GM23338 (cell line): ENCODE measurements around the gene CGREF1. TPM values are rescaled to one million over a fixed set of nuclear protein-coding genes. Genes with fewer than 3 reads are reported as not detected.

Experiments
- ATAC-seq: fragments of 200-7000 bp; cut with Tn5 transposase; 3 replicates; pipeline ENCODE4 v1.9.1; 2020
- DNase-seq: peaks from one replicate; pipeline ENCODE4 v3.0.0-alpha.2; 2015; ENCODE audit warnings: low spot score
- H2AFZ ChIP-seq: fragments of 200-600 bp; sonication (generic); 2 replicates; pipeline ENCODE4 v1.8.0; 2016; ENCODE audit warnings: antibody characterized with exemption, mild to moderate bottlenecking, moderate library complexity
- H3F3A ChIP-seq: fragments of 200-600 bp; sonication (generic); replicated peaks from 2 replicates; pipeline ENCODE4 v1.8.0; 2017; ENCODE audit warnings: antibody characterized with exemption, mixed run types, low read depth
- H3K27ac ChIP-seq: fragments of 200-600 bp; sonication (generic); 2 replicates; pipeline ENCODE4 v1.6.1; 2016; ENCODE audit warnings: low read depth
- H3K27me3 ChIP-seq: fragments of 200-600 bp; sonication (generic); 2 replicates; pipeline ENCODE4 v1.8.0; 2016; ENCODE audit warnings: mild to moderate bottlenecking, mixed run types, moderate library complexity; ENCODE audit not compliant: insufficient read depth
- H3K36me3 ChIP-seq: fragments of 200-600 bp; sonication (generic); 2 replicates; pipeline ENCODE4 v1.8.0; 2016; ENCODE audit warnings: mild to moderate bottlenecking; ENCODE audit not compliant: insufficient read depth
- H3K4me1 ChIP-seq: fragments of 200-600 bp; sonication (generic); 2 replicates; pipeline ENCODE4 v1.8.0; 2016; ENCODE audit warnings: mild to moderate bottlenecking, moderate library complexity; ENCODE audit not compliant: insufficient read depth
- H3K4me2 ChIP-seq: fragments of 200-600 bp; sonication (generic); 2 replicates; pipeline ENCODE4 v1.7.1; 2017; ENCODE audit warnings: mixed run types
- H3K4me3 ChIP-seq: fragments of 200-600 bp; sonication (generic); 2 replicates; pipeline ENCODE4 v1.6.1; 2016; ENCODE audit warnings: mixed run types
- H3K79me2 ChIP-seq: fragments of 200-600 bp; sonication (generic); replicated peaks from 2 replicates; pipeline ENCODE4 v1.8.0; 2017; ENCODE audit warnings: mild to moderate bottlenecking; ENCODE audit not compliant: insufficient read depth
- H3K9me2 ChIP-seq: fragments of 200-600 bp; sonication (generic); 2 replicates; pipeline ENCODE4 v1.8.0; 2017; ENCODE audit not compliant: insufficient read depth
- H4K20me1 ChIP-seq: fragments of 200-600 bp; sonication (generic); replicated peaks from 2 replicates; pipeline ENCODE4 v1.8.0; 2017; ENCODE audit warnings: mild to moderate bottlenecking; ENCODE audit not compliant: insufficient read depth
- H3K27ac Mint-ChIP-seq: 2 replicates; pipeline ENCODE4 v1.8.0; 2020; ENCODE audit warnings: inconsistent platforms, mild to moderate bottlenecking, moderate library complexity, mixed read lengths
- H3K27me3 Mint-ChIP-seq: 3 replicates; pipeline ENCODE4 v1.8.0; 2022; ENCODE audit warnings: low read depth, mild to moderate bottlenecking, moderate library complexity, mixed read lengths, inconsistent platforms; ENCODE audit not compliant: insufficient read depth, poor library complexity
- H3K36me3 Mint-ChIP-seq: 3 replicates; pipeline ENCODE4 v1.8.0; 2021; ENCODE audit warnings: low read depth, mild to moderate bottlenecking, inconsistent platforms, moderate library complexity, mixed read lengths
- H3K4me1 Mint-ChIP-seq: 3 replicates; pipeline ENCODE4 v1.8.0; 2020; ENCODE audit warnings: mild to moderate bottlenecking, inconsistent platforms, mixed read lengths
- H3K4me3 Mint-ChIP-seq: 3 replicates; pipeline ENCODE4 v1.8.0; 2021; ENCODE audit warnings: moderate library complexity, mild to moderate bottlenecking, inconsistent platforms, mixed read lengths
- H3K9me3 Mint-ChIP-seq: 3 replicates; pipeline ENCODE4 v1.8.0; 2020; ENCODE audit warnings: moderate library complexity, mild to moderate bottlenecking, inconsistent platforms, mixed read lengths
- CREB1 ChIP-seq: fragments of 250-450 bp; sonication (Bioruptor Pico); IDR thresholded peaks from 2 replicates; pipeline ENCODE4 v1.5.0; 2020; ENCODE audit warnings: low read depth, mild to moderate bottlenecking, moderate library complexity
- CTCF ChIP-seq, 2 experiments: fragments of 200-600 bp in 1 of 2; sonication (generic) in 1 of 2; conservative IDR thresholded peaks; 2 replicates each; pipeline versions ENCODE4 v1.5.1 to v1.6.1; 2016 to 2017; ENCODE audit warnings: antibody characterized with exemption in 2 of 2, low read depth in 2 of 2, mild to moderate bottlenecking in 2 of 2, moderate library complexity in 1 of 2
- ETS1 ChIP-seq: IDR thresholded peaks from 2 replicates; pipeline ENCODE4 v1.6.1; 2016; ENCODE audit warnings: antibody characterized with exemption
- EZH2 ChIP-seq: fragments of 200-600 bp; sonication (generic); IDR thresholded peaks from one replicate; pipeline ENCODE4 v1.8.0; 2017; ENCODE audit warnings: antibody characterized with exemption, mild to moderate bottlenecking, low read depth; ENCODE audit not compliant: unreplicated experiment
- EZH2phosphoT487 ChIP-seq: fragments of 200-600 bp; sonication (generic); IDR thresholded peaks from one replicate; pipeline ENCODE4 v1.8.1; 2018; ENCODE audit warnings: antibody characterized with exemption; ENCODE audit not compliant: unreplicated experiment
- JUNB ChIP-seq: IDR thresholded peaks from one replicate; pipeline ENCODE4 v1.6.1; 2016; ENCODE audit warnings: antibody characterized with exemption; ENCODE audit not compliant: unreplicated experiment
- NANOG ChIP-seq: IDR thresholded peaks from 2 replicates; pipeline ENCODE4 v1.6.1; 2016; ENCODE audit warnings: antibody characterized with exemption, borderline replicate concordance
- POLR2AphosphoS5 ChIP-seq: IDR thresholded peaks from 2 replicates; pipeline ENCODE4 v1.6.1; 2016; ENCODE audit warnings: antibody characterized with exemption, low read depth
- STAT1 ChIP-seq: IDR thresholded peaks from one replicate; pipeline ENCODE4 v1.6.1; 2016; ENCODE audit warnings: antibody characterized with exemption; ENCODE audit not compliant: unreplicated experiment
- ZNF114 ChIP-seq: fragments of 250-450 bp; sonication (Bioruptor Pico); IDR thresholded peaks from 2 replicates; pipeline ENCODE4 v1.5.0; 2020; ENCODE audit warnings: mild to moderate bottlenecking, moderate library complexity
- ZNF331 ChIP-seq: fragments of 250-450 bp; sonication (Bioruptor Pico); IDR thresholded peaks from 2 replicates; pipeline ENCODE4 v1.5.0; 2020; ENCODE audit warnings: low read depth, mild to moderate bottlenecking, moderate library complexity
- polyA plus RNA-seq: library from polyadenylated mRNA; unstranded; fragments of >200 nt; fragmentation: Nextera tagmentation; extraction: Ambion mirVana; gene quantifications from 2 replicates; pipeline ENCODE4 v1.2.1, GENCODE V29; 2016
- total RNA-seq: library from RNA; depleted of rRNA; stranded (reverse); fragments of >200 nt; shearing (Covaris generic); gene quantifications from 2 replicates; pipeline ENCODE4 v1.2.3, GENCODE V29; 2014
- TF ChIP-seq, protein P1 (sequence below): IDR thresholded peaks from one replicate; pipeline ENCODE4 v1.6.1; 2018; ENCODE audit warnings: antibody characterized with exemption; ENCODE audit not compliant: unreplicated experiment
- TF ChIP-seq, protein P2 (sequence below): fragments of 250-450 bp; sonication (Bioruptor Pico); IDR thresholded peaks from 2 replicates; pipeline ENCODE4 v1.5.0; 2020; ENCODE audit warnings: mild to moderate bottlenecking, moderate library complexity

Gene CGREF1
- total and polyA plus RNA-seq, 2 experiments from 2014 or later = 4.1 to 4.5 TPM

DNA sequence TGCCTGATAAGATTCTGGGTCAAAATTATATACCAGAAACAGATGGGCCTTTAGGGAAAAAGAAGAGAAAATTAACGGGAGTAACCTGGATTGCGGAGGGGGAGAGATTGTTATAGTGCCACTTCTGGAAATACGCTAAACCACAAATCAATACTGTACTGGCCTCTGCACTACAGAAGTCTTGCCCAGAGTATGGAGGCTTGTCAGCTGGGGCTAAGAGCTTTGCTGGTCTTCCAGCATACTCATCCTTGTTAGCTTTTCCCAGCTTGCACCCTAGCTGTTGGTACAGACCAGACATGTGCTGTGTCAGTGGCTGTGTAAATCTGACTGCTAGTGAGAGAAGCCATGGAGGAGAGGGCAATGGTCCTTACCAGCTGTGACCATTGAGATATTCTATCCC, 58.6 kb downstream of the CGREF1 start:
- TF ChIP-seq, protein P1, sequence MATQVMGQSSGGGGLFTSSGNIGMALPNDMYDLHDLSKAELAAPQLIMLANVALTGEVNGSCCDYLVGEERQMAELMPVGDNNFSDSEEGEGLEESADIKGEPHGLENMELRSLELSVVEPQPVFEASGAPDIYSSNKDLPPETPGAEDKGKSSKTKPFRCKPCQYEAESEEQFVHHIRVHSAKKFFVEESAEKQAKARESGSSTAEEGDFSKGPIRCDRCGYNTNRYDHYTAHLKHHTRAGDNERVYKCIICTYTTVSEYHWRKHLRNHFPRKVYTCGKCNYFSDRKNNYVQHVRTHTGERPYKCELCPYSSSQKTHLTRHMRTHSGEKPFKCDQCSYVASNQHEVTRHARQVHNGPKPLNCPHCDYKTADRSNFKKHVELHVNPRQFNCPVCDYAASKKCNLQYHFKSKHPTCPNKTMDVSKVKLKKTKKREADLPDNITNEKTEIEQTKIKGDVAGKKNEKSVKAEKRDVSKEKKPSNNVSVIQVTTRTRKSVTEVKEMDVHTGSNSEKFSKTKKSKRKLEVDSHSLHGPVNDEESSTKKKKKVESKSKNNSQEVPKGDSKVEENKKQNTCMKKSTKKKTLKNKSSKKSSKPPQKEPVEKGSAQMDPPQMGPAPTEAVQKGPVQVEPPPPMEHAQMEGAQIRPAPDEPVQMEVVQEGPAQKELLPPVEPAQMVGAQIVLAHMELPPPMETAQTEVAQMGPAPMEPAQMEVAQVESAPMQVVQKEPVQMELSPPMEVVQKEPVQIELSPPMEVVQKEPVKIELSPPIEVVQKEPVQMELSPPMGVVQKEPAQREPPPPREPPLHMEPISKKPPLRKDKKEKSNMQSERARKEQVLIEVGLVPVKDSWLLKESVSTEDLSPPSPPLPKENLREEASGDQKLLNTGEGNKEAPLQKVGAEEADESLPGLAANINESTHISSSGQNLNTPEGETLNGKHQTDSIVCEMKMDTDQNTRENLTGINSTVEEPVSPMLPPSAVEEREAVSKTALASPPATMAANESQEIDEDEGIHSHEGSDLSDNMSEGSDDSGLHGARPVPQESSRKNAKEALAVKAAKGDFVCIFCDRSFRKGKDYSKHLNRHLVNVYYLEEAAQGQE = no peak
- TF ChIP-seq STAT1 = no peak
- no peak for TF ChIP-seq CREB1 (CRISPR knock-in tag)
- TF ChIP-seq ZNF331 (CRISPR knock-in tag) = no peak
- TF ChIP-seq POLR2AphosphoS5 = no peak
- TF ChIP-seq EZH2phosphoT487 = no peak
- no peak for TF ChIP-seq JUNB
- no peak for TF ChIP-seq ETS1
- TF ChIP-seq NANOG = no peak
- TF ChIP-seq, protein P2, sequence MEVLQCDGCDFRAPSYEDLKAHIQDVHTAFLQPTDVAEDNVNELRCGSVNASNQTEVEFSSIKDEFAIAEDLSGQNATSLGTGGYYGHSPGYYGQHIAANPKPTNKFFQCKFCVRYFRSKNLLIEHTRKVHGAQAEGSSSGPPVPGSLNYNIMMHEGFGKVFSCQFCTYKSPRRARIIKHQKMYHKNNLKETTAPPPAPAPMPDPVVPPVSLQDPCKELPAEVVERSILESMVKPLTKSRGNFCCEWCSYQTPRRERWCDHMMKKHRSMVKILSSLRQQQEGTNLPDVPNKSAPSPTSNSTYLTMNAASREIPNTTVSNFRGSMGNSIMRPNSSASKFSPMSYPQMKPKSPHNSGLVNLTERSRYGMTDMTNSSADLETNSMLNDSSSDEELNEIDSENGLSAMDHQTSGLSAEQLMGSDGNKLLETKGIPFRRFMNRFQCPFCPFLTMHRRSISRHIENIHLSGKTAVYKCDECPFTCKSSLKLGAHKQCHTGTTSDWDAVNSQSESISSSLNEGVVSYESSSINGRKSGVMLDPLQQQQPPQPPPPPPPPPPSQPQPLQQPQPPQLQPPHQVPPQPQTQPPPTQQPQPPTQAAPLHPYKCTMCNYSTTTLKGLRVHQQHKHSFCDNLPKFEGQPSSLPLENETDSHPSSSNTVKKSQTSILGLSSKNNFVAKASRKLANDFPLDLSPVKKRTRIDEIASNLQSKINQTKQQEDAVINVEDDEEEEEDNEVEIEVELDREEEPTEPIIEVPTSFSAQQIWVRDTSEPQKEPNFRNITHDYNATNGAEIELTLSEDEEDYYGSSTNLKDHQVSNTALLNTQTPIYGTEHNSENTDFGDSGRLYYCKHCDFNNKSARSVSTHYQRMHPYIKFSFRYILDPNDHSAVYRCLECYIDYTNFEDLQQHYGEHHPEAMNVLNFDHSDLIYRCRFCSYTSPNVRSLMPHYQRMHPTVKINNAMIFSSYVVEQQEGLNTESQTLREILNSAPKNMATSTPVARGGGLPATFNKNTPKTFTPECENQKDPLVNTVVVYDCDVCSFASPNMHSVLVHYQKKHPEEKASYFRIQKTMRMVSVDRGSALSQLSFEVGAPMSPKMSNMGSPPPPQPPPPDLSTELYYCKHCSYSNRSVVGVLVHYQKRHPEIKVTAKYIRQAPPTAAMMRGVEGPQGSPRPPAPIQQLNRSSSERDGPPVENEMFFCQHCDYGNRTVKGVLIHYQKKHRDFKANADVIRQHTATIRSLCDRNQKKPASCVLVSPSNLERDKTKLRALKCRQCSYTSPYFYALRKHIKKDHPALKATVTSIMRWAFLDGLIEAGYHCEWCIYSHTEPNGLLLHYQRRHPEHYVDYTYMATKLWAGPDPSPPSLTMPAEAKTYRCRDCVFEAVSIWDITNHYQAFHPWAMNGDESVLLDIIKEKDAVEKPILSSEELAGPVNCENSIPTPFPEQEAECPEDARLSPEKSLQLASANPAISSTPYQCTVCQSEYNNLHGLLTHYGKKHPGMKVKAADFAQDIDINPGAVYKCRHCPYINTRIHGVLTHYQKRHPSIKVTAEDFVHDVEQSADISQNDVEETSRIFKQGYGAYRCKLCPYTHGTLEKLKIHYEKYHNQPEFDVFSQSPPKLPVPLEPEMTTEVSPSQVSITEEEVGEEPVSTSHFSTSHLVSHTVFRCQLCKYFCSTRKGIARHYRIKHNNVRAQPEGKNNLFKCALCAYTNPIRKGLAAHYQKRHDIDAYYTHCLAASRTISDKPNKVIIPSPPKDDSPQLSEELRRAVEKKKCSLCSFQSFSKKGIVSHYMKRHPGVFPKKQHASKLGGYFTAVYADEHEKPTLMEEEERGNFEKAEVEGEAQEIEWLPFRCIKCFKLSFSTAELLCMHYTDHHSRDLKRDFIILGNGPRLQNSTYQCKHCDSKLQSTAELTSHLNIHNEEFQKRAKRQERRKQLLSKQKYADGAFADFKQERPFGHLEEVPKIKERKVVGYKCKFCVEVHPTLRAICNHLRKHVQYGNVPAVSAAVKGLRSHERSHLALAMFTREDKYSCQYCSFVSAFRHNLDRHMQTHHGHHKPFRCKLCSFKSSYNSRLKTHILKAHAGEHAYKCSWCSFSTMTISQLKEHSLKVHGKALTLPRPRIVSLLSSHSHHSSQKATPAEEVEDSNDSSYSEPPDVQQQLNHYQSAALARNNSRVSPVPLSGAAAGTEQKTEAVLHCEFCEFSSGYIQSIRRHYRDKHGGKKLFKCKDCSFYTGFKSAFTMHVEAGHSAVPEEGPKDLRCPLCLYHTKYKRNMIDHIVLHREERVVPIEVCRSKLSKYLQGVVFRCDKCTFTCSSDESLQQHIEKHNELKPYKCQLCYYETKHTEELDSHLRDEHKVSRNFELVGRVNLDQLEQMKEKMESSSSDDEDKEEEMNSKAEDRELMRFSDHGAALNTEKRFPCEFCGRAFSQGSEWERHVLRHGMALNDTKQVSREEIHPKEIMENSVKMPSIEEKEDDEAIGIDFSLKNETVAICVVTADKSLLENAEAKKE = no peak
- TF ChIP-seq ZNF114 (CRISPR knock-in tag) = no peak
- TF ChIP-seq EZH2 = no peak
- no peak for TF ChIP-seq CTCF (conservative IDR thresholded peaks at IDR 0.05; ENCODE audit: low read depth in 2 of 2)
- H3K4me3 ChIP-seq = no peak overlapping the region
- H3K4me2 ChIP-seq = no peak overlapping the region
- no peak for ATAC-seq
- Mint-ChIP-seq H3K27me3 (no peaks in the 10 kb centered on the region), H3K9me3 (no peaks in the 10 kb centered on the region), H3K36me3 (peaks cover 29% of the 10 kb centered on the region), H3K4me3 (no peak overlapping the region), H3K4me1 (no peaks in the 10 kb centered on the region), H3K27ac (no peak overlapping the region)
- H3K9me2 ChIP-seq = no peaks in the 10 kb centered on the region
- no peak overlapping the region for H2AFZ ChIP-seq
- H3K27me3 ChIP-seq = no peaks in the 10 kb centered on the region
- H3K27ac ChIP-seq = no peak overlapping the region
- H3K4me1 ChIP-seq = no peaks in the 10 kb centered on the region
- peaks cover 9% of the 10 kb centered on the region for H3K36me3 ChIP-seq
- peaks cover 14% of the 10 kb centered on the region; the same call in 1 of the 2 replicates for H3F3A ChIP-seq
- DNase-seq = no peak
- no peaks in the 10 kb centered on the region; the same call in none of the 2 replicates for H4K20me1 ChIP-seq
- H3K79me2 ChIP-seq = no peaks in the 10 kb centered on the region
